ENCODE measurements around the gene TUBB4B. TPM values are rescaled to one million over a fixed set of nuclear protein-coding genes. Genes with fewer than 3 reads are reported as not detected.
A peak's percentile ranks its signal among the peaks of the same experiment; 100 is the strongest.

Gene TUBB4B
- total and polyA plus RNA-seq, 10 donors: 55.1 to 137 (median 103) TPM

GRCh38 chr9:137206602-137207001 lies 34.5 kb upstream of the TUBB4B start:
- Histone ChIP-seq H3K4me1 (peaks cover 30 to 62% (median 56%) of the 10 kb centered on the region in 6 donors), H3K27ac (no peak overlapping the region), H3K9me3 (no peaks in the 10 kb centered on the region), H3K36me3 (peaks cover 0 to 44% (median 9%) of the 10 kb centered on the region in 6 donors), H3K4me3 (peak overlapping the region in 6 of 8 donors; percentile 91 to 99 (median 97)), H3K27me3 (replicated peaks in 1 of 7) (no peaks in the 10 kb centered on the region)
- WGBS, 5 donors: 77 to 89% (median 82%) methylated on average over 7 of the region's 7 CpGs
- TF ChIP-seq POLR2A (IDR thresholded peaks at IDR 0.05): no peak
- TF ChIP-seq CTCF (IDR thresholded peaks at IDR 0.05 in 8 of 11, conservative IDR thresholded peaks at IDR 0.05 in 3 of 11): no peak
- no peak for TF ChIP-seq POLR2AphosphoS5 (IDR thresholded peaks at IDR 0.05)
- intact Hi-C loops (cut with DNase I; ENCODE audit: low total_unique reads): no loop called here
- DNase-seq: no peak

- no peak overlapping the region for H3K4me3 ChIP-seq
- H3K27ac ChIP-seq: no peak overlapping the region
- H3K4me1 ChIP-seq: peaks cover 4 to 19% (median 11%) of the 10 kb centered on the region in 6 donors
- H3K27me3 ChIP-seq (replicated peaks in 1 of 7): no peaks in the 10 kb centered on the region
- peaks cover 0 to 87% (median 22%) of the 10 kb centered on the region in 6 donors for H3K36me3 ChIP-seq
- WGBS, 5 donors: 77 to 83% (median 80%) methylated on average over 13 of the region's 13 CpGs
- no peak for DNase-seq
- TF ChIP-seq CTCF (IDR thresholded peaks at IDR 0.05 in 8 of 11, conservative IDR thresholded peaks at IDR 0.05 in 3 of 11) (no peak), POLR2AphosphoS5 (IDR thresholded peaks at IDR 0.05) (peak in 1 of 3 donors; percentile 14)
- H3K9me3 ChIP-seq: no peaks in the 10 kb centered on the region
- intact Hi-C loops (cut with DNase I; ENCODE audit: low total_unique reads): no loop called here
Measured at GRCh38 chr9:137211532-137211931, 29.6 kb upstream of the TUBB4B start.

DNA sequence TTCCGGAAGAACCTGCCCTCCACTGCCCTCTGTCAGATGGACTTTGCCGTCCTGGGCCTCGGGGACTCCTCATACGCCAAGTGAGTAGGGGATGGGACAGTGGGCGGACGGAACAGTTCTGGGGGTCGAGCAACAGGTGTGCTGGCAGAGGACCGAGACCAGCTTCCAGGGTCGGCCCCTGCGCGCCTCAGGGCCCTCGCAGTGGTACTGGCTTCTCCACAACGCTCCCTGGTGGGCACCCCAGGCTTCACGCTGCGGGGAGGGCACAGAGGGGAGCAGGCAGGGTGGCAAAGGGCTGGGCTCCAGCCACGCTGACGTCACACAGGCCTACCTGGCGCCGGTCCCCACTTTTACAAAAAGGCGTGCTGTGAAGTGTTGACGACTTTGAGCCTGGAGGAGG lies 28.6 kb upstream of the TUBB4B start:
- no peaks in the 10 kb centered on the region for H3K27me3 ChIP-seq (replicated peaks in 1 of 7)
- no peak overlapping the region for H3K27ac ChIP-seq
- WGBS, 5 donors: 83 to 93% (median 88%) methylated on average over 11 to 21 of the region's 21 CpGs
- no peak for TF ChIP-seq POLR2A (IDR thresholded peaks at IDR 0.05)
- peak in 1 of 3 donors; percentile 26 for TF ChIP-seq POLR2AphosphoS5 (IDR thresholded peaks at IDR 0.05)
- DNase-seq: no peak
- intact Hi-C loops (cut with DNase I; ENCODE audit: low total_unique reads): no loop called here
- H3K4me3 ChIP-seq: no peak overlapping the region
- H3K4me1 ChIP-seq: peaks cover 0 to 19% (median 9%) of the 10 kb centered on the region in 6 donors
- no peaks in the 10 kb centered on the region for H3K9me3 ChIP-seq
- H3K36me3 ChIP-seq: peaks cover 0 to 90% (median 23%) of the 10 kb centered on the region in 6 donors

- Histone ChIP-seq H3K27ac (no peak overlapping the region), H3K27me3 (replicated peaks in 1 of 7) (no peaks in the 10 kb centered on the region), H3K36me3 (peaks cover 0 to 90% (median 23%) of the 10 kb centered on the region in 6 donors), H3K9me3 (no peaks in the 10 kb centered on the region), H3K4me1 (peaks cover 0 to 22% (median 16%) of the 10 kb centered on the region in 6 donors), H3K4me3 (no peak overlapping the region)
- intact Hi-C loops (cut with DNase I; ENCODE audit: low total_unique reads): no loop called here
- DNase-seq: no peak
- WGBS, 5 donors: 87 to 96% (median 92%) methylated on average over 31 to 49 of the region's 49 CpGs
- TF ChIP-seq POLR2AphosphoS5 (IDR thresholded peaks at IDR 0.05) (peak in 2 of 3 donors; percentile 15 to 45), CTCF (IDR thresholded peaks at IDR 0.05 in 8 of 11, conservative IDR thresholded peaks at IDR 0.05 in 3 of 11) (no peak), POLR2A (IDR thresholded peaks at IDR 0.05) (no peak)
Measured at GRCh38 chr9:137213160-137214060, 27.7 kb upstream of the TUBB4B start.
